NT2/D1 (cell line): ENCODE results near the gene GDPD4.

Experiments
- SUZ12 ChIP-seq: IDR thresholded peaks from 2 replicates; pipeline ENCODE4 v1.6.1; 2011; ENCODE audit not compliant: insufficient read length, insufficient read depth; ENCODE audit errors: extremely low read depth
- YY1 ChIP-seq: IDR thresholded peaks from 2 replicates; pipeline ENCODE4 v1.6.1; 2011; ENCODE audit not compliant: insufficient read length, insufficient read depth
- ZNF274 ChIP-seq: IDR thresholded peaks from 2 replicates; pipeline ENCODE4 v1.6.1; 2011; ENCODE audit warnings: mild to moderate bottlenecking, low read depth, low read length

GRCh38 chr11:77312107-77312506, 10.6 kb upstream of the GDPD4 start:
- TF ChIP-seq YY1 (no peak), ZNF274 (no peak), SUZ12 (no peak)
